GM19238 (cell line): ENCODE data around the gene AMOTL1.
"Not testable (repeated sequence)": the region's sequence is repeated elsewhere in the genome, so short reads cannot be mapped to it uniquely, and the experiment has no call there.

Experiments used
- DNase-seq: peaks from one replicate; pipeline ENCODE4 v3.0.0; 2011; ENCODE audit warnings: low spot score; ENCODE audit not compliant: insufficient read length

Gene AMOTL1

GRCh38 chr11:94770563-94771120 lies 2.5 kb downstream of the AMOTL1 start:
- no peak for DNase-seq

DNA sequence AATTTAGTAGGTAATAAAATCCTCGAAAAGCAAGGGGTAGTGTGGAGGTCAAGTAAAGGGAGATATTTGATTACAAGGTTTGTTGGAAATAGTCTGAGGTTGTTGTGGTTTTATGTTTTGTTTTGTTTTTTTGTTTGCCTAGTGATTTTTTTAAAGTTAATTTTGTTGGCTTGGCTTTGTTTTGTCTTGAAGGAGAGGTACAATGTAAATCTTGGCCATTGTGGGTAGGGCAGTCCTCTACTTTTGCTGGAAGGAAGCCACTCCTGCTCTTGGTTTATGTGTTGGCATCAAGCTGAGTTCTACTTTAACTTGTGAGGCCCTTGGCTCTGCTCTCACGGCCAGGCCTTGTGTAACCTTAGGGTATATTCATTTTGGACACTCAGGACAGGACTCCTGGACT lies 3.2 kb downstream of the AMOTL1 start:
- DNase-seq: no peak

DNA sequence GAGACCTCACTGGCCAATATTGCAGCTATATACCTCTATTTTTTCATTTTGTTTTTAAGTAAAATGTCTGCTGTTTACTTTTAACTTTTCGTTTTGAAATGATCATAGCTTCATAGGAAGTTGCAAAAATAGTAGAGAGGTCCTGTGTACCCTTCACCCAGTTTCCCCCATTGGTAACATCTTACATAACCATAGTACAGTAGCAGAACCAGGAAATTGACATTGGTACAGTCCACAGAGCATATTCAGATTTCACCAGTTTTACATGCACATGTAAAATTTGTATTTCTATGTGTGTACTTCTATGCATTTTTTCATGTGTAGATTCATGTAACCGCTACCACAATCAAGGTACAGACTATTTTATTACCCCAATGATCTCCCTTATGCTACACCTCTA lies 3.8 kb downstream of the AMOTL1 start:
- no peak for DNase-seq

DNA sequence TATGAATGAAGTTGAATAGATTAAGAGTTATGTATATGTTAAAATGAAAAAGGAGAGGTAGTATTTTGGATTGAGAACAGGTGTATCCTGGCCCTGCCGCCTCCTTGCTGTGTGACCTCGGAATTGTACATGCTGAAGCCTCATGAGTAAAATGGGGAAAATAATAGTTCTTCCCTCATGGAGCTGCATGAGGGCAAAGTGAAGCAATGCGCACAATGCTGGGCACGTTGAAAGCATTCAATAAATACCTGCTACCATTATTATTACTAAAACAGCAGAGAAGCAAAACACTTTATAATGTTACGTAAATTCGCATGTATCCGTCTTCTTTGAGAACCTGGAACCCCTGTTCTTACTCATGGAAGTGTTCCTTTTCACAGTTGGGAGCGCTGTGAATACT lies 5.7 kb downstream of the AMOTL1 start:
- no peak for DNase-seq

DNA sequence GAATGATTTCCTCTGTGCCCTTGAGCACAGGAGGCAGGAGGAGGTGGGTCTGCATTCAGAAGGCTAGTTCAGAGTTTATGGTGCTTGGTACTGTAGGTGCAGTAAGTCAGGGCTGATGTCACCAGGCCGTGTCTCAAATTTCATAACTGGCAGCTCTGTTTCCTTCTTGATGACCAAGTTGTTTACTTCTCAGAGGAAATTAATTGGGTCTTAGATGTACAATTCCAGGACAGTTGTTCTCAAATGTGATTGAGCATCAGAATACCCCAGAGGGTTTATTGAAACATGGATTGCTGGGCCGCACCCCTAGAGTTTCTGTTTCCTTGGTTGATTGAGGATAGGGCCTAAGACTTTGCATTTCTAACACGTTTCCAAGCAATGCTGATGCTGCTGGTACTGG lies 6.2 kb downstream of the AMOTL1 start:
- DNase-seq: no peak

GRCh38 chr11:94775567-94776327 lies 7.6 kb downstream of the AMOTL1 start:
- DNase-seq: no peak

- DNase-seq: no peak
Observed at GRCh38 chr11:94776351-94777321, 8.5 kb downstream of the AMOTL1 start.

- no peak for DNase-seq
Observed at GRCh38 chr11:94780432-94780831, 12.3 kb downstream of the AMOTL1 start.

DNA sequence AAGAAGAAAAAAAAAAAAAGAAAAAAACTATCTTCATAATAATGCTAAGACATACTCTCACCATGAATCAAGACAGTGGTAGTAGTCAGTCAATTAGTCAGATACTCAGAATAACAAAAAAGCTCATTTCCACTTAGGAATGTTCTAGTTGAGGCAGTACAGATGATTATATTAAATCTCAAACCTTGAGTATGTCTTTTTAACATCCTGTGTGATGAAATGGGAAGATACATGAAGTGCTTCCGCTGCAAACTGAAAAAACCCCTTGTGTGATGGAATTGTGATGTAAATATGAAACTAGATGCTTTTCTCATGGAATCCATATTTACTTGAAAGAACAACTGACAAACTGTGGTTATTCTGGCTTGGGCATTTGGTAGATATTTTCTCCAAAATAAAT lies 13.7 kb downstream of the AMOTL1 start:
- no peak for DNase-seq

DNA sequence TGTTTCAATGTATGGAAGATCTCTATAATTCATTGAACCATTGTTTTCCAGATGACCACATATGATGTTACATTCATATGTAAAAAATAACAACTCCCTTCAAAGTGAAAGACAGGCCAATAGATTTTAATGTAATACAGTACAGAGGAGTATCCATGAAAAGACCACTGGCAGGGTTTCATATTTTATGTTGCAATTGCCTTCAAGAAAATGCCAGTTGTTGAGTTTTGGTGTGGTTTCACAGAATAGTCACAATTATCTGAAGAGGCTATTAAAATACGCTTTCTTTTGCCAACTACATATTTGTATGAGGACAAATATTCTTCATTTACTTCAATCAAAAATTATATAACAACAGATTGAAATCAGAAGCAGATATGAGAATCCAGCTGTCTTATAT lies 14.3 kb downstream of the AMOTL1 start:
- no peak for DNase-seq

- DNase-seq: no peak
Observed at GRCh38 chr11:94784884-94785283, 16.7 kb downstream of the AMOTL1 start.

- no peak for DNase-seq
Observed at GRCh38 chr11:94785509-94785908, 17.4 kb downstream of the AMOTL1 start.

- peak; percentile 11 for DNase-seq
Observed at GRCh38 chr11:94786264-94787126, 18.3 kb downstream of the AMOTL1 start.

DNA sequence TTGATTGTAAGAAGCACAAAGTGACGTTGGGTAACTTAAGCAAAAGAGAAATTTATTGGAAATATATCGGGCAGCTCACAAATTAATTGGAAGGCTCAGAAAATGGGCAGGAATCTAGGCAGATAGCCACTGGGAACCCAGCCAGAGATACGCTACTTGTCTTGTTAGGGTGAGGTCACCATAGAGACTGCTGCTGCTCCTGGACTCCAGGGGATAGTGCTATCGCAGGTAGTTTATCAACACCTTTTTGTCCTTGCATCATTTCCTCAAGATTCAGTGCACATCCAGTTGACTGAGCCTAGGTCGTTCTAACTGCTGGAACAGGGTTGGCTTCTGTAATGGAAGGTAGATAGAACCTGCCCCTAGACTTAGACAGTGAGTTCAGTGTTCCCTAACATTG lies 19.6 kb downstream of the AMOTL1 start:
- DNase-seq: no peak

GRCh38 chr11:94788396-94788795 lies 20.2 kb downstream of the AMOTL1 start:
- DNase-seq: no peak

DNA sequence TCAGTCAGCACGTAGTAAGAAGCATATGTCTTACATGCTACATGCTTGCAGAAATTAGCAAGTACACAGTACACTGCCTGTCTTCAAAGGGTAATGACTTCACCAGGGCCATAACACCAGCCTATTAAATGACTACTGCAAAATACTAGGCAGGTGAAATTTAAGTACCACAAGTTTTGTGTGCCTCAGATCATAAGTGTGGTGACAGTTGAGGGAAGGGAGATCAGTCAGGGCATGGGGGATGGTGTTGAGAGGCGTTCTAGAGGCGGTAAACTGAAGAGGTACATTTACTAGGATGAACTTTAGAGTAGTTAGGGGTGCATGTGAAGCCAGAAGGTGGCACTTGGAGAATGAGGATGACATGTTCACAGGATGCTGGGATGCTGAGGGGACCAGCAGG lies 22.0 kb downstream of the AMOTL1 start:
- DNase-seq: no peak

- no peak for DNase-seq
Observed at GRCh38 chr11:94790661-94791180, 22.6 kb downstream of the AMOTL1 start.

- DNase-seq: no peak
Observed at GRCh38 chr11:94791216-94791889, 23.2 kb downstream of the AMOTL1 start.

GRCh38 chr11:94791942-94792341 lies 23.8 kb downstream of the AMOTL1 start:
- DNase-seq: not testable (repeated sequence)

GRCh38 chr11:94792451-94792850 lies 24.3 kb downstream of the AMOTL1 start:
- no peak for DNase-seq
